Motor neuron (in vitro differentiated cells): ENCODE measurements around the gene CACNB4. TPM values are rescaled to one million over a fixed set of nuclear protein-coding genes. Genes with fewer than 3 reads are reported as not detected.

Source experiments
- ATAC-seq, 8 experiments: fragments of 200-7000 bp; cut with Tn5 transposase; replicated peaks in 6 of 8; 2 replicates each; pipeline ENCODE4 v1.8.0; 2021; ENCODE audit warnings: mild to moderate bottlenecking in 8 of 8, moderate library complexity in 8 of 8
- H3K27ac ChIP-seq, 2 donors: fragments of 250-450 bp; sonication (Bioruptor Pico); 2 replicates each; pipeline ENCODE4 v1.9.0; 2021; ENCODE audit warnings: antibody characterized with exemption in 2 of 2, mild to moderate bottlenecking in 2 of 2, moderate library complexity in 1 of 2
- H3K4me1 ChIP-seq, 2 donors: fragments of 250-450 bp; sonication (Bioruptor Pico); replicated peaks in 1 of 2; 2 replicates each; pipeline ENCODE4 v1.6.1; 2021; ENCODE audit warnings: antibody characterized with exemption in 2 of 2, mild to moderate bottlenecking in 2 of 2, moderate library complexity in 1 of 2
- H3K4me3 ChIP-seq, 5 donors: fragments of 250-450 bp; sonication (Bioruptor Pico); 2 replicates each; pipeline ENCODE4 v1.9.0; 2021; ENCODE audit warnings: antibody characterized with exemption in 5 of 5, mild to moderate bottlenecking in 5 of 5, moderate library complexity in 4 of 5
- WGBS, 10 experiments: fragments of 450-650 bp; shearing (Covaris generic); methylation state at CpG; one replicate each; pipeline ENCODE4 v1.0.0; 2022; 5-methylcytosine and 5-hydroxymethylcytosine counted together
- in situ Hi-C, 9 experiments: fragments of 400-800 bp; cut with MboI; loops; one replicate each; pipeline ENCODE4 v1.15.0; 2021; ENCODE audit warnings: low sequenced_read_pairs in 9 of 9, low pct_unique_long_range_greater_than_20kb in 2 of 9; ENCODE audit not compliant: unreplicated experiment in 9 of 9
- total RNA-seq, 8 experiments: library from RNA; unstranded; fragments of 300-600 nt; gene quantifications; 2 replicates each; pipeline versions ENCODE4 v1.2.3 to v1.2.4, GENCODE V29; 2022

CACNB4 gene
- total RNA-seq, 8 experiments from 2014 or later: 6.7 to 116 (median 19.0) TPM

DNA sequence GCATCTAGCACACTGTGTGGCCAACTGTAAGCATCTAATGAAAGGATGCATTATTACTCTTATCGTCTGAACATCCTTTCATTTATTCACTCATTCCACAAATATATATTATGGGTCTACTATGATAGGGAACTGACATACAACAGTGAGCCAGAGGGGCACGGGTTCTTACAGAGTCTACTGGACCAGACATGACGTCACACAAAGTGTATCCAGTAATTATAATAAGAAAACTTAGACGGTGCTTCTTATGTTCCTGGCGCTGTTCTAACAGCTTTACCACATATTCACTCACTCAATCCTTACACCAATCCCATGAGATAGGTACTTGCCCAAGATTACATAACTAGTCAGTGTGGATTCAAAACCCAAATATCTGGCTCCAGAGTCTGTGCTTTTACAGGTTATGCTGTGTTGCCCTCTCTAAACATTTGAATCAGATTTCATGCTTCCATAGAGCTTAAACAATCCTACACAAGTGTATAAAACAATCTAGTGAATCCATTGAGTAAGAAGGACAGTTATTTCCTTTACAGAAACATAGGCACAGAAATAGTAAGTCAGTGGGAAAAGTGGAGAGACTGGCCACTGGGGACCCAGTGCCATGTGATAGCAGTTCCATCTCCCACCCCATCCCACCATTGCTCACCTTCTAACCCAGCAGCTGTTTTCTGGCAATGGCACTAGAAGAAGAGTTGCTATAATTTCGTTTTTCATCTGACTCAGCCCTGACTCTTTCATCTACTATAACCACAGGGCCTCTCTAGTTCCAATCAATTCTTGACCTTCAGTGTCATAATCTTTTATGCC lies 246.4 kb downstream of the CACNB4 start:
- H3K27ac ChIP-seq: no peak overlapping the region
- WGBS, 10 experiments: 29 to 100% (median 80%) methylated on average over 1 to 6 of the region's 6 CpGs; no CpG with 5 or more reads in 1 of the 10 experiments
- in situ Hi-C loops: no loop called here
- peaks cover 3 to 6% of the 10 kb centered on the region in 2 donors for H3K4me1 ChIP-seq
- no peak overlapping the region for H3K4me3 ChIP-seq
- peak in 1 of 8 experiments; percentile 9 for ATAC-seq

DNA sequence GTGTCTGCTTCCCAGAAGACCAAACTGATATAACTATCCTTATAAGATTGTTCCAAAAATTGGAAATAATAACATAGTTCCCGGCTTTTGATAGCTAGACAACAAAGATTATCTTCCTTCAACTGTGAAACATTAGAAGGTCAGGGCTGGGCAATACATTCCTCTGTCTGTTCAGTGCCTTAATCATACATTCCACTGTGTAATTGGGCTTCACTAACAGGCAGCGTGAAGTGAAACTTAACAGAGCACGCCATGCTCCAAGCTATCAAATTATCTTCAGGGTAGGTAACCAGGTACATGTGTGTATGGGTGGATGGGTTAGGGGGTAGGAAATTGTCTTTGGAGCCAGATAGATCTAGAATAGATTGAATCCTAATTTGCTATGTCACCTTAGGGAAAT lies 247.1 kb downstream of the CACNB4 start:
- H3K4me1 ChIP-seq: peaks cover 3 to 6% of the 10 kb centered on the region in 2 donors
- H3K27ac ChIP-seq: no peak overlapping the region
- in situ Hi-C loops: no loop called here
- whole genome bisulfite sequencing, 10 experiments: 13 to 92% (median 78%) methylated on average over 1 to 3 of the region's 3 CpGs; no CpG with 5 or more reads in 5 of the 10 experiments
- peak in 1 of 8 experiments; percentile 71 for ATAC-seq
- no peak overlapping the region for H3K4me3 ChIP-seq

DNA sequence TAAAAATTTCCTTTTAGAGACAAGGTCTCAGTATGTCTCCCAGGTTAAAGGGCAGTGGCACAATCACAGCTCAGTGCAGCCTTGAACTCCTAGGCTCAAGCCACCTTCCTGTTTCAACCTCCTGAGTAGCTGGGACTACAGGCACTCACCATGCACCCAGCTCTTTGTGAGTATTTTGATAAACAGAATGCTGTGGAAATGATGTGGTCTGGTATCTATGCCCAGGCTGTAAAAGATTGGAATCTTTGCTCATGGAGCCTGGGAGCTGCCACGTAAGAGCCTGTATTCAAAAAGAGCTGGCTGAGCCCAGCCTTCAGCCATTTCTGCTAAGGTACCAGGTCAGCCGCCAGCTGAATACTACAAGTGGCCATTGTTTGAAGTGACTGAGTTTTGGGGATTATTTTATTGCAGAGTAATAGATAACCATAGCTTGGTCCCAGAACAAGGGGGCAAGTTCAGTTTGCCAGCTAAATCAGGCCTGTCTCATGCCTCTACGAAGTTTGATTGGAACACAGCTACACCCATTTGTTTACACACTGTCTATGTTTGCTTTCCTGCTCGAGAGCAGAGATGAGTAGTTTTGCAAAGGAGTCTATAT lies 249.3 kb downstream of the CACNB4 start:
- H3K4me1 ChIP-seq: peaks cover 3 to 6% of the 10 kb centered on the region in 2 donors
- peak in 2 of 8 experiments; percentile 38 to 59 for ATAC-seq
- WGBS, 10 experiments: 38 to 100% (median 80%) methylated on average over 1 to 4 of the region's 4 CpGs
- H3K4me3 ChIP-seq: no peak overlapping the region
- no peak overlapping the region for H3K27ac ChIP-seq
- in situ Hi-C loops: no loop called here

DNA sequence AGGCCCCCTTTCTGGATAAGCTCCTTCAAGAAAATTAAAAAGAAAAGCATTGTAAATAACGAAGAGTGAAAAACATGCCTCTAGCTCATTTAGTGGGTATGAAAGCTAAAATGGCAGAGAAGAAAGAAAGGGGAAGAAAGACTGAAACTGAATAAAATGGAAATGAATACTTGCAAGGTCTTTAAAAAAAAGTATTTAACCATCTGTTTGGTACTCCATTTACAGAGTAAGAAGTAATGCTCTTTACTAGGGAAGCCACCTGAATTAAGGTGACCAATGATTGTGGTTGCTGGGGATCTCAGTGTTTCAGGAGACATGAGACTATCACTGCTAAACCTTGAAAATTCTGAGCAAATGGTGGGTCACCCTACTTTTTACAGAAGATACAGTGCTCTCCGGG lies 253.0 kb downstream of the CACNB4 start:
- H3K27ac ChIP-seq: no peak overlapping the region
- H3K4me1 ChIP-seq: no peaks in the 10 kb centered on the region
- ATAC-seq: no peak
- WGBS, 10 experiments: 56 to 100% (median 92%) methylated on average over 1 to 2 of the region's 2 CpGs
- H3K4me3 ChIP-seq: no peak overlapping the region
- in situ Hi-C loops: no loop called here

GRCh38 chr2:151845481-151845880 lies 253.4 kb downstream of the CACNB4 start:
- in situ Hi-C loops: no loop called here
- 64 to 100% (median 83%) methylated on average over 1 to 4 of the region's 4 CpGs; no CpG with 5 or more reads in 1 of the 10 experiments for WGBS, 10 experiments

GRCh38 chr2:151844211-151844896 lies 254.5 kb downstream of the CACNB4 start:
- ATAC-seq: no peak
- H3K4me1 ChIP-seq: no peaks in the 10 kb centered on the region
- in situ Hi-C loops: no loop called here
- WGBS, 10 experiments: 38 to 100% (median 68%) methylated on average over 1 to 6 of the region's 6 CpGs
- H3K27ac ChIP-seq: no peak overlapping the region
- H3K4me3 ChIP-seq: no peak overlapping the region

More at GRCh38 chr2:151845481-151845880, 253.4 kb downstream of the CACNB4 start:
- no peaks in the 10 kb centered on the region for H3K4me1 ChIP-seq
- no peak overlapping the region for H3K4me3 ChIP-seq
- no peak for ATAC-seq
- H3K27ac ChIP-seq: no peak overlapping the region

GRCh38 chr2:151843691-151844061 lies 255.2 kb downstream of the CACNB4 start:
- H3K4me1 ChIP-seq: no peaks in the 10 kb centered on the region
- H3K4me3 ChIP-seq: no peak overlapping the region
- H3K27ac ChIP-seq: no peak overlapping the region
- in situ Hi-C loops: no loop called here
- WGBS, 10 experiments: 80 to 100% (median 100%) methylated on average over 1 of the region's 1 CpG; no CpG with 5 or more reads in 5 of the 10 experiments
- no peak for ATAC-seq

DNA sequence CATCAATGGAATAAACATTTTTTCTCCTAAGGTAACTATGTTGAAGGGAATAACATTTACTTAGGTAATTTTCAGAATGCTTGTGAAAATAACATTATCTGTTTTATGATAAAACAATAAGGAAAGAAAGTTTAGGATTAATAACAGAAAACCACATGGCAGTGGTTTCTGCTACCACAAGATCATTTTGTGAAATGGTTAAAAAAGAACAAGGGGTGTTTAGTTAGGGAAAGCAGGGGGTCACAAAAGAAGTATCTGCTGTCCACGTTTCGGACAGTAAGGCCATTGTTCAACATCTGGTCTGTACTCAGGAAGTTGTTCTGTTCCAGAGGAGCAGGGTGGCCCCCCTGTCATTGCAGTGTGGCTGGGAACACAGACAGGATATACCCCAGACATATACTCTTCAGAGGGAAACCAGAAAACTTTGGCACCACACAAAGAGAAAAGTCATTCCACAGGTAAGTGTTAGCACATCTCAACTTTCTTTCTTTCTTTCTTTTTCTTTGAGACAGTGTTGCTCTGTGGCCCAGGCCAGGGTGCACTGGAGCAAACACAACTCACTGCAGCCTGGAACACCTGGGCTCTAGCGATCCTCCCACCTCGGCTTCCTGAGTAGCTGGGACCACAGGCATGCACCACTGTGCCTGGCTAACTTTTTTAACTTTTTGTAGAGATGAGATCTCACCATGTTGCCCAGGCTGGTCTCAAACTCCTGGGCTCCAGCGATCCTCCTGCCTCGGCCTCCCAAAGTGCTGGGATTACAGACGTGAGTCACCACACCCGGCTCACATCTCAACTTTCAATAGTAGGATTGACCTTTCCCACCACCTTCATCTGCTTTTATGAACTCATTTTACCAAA lies 255.8 kb downstream of the CACNB4 start:
- no peak for ATAC-seq
- Histone ChIP-seq H3K4me3 (no peak overlapping the region), H3K4me1 (no peaks in the 10 kb centered on the region), H3K27ac (no peak overlapping the region)
- in situ Hi-C loops: no loop called here
- 10 to 83% (median 64%) methylated on average over 2 to 7 of the region's 8 CpGs; no CpG with 5 or more reads in 3 of the 10 experiments for WGBS, 10 experiments

DNA sequence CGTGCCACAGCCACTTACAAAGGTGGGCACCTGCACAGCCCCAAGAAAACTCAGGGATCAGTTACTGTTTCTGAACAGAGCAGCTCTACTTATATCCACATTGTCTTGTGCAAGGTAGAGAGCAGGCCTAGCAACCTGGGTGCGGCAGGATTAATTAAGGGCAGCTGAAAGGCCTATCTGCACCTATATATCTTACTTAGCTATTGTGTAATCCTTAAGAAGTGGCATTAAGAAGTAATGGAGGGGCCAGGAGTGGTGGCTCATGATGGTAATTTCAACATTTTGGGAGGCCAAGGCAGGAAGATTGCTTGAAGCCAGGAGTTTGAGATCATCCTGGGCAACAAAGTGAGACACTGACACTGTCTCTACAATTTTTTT lies 257.8 kb downstream of the CACNB4 start:
- in situ Hi-C loops: no loop called here
- H3K4me1 ChIP-seq: no peaks in the 10 kb centered on the region
- H3K4me3 ChIP-seq: no peak overlapping the region
- ATAC-seq: no peak
- H3K27ac ChIP-seq: no peak overlapping the region
- 70 to 100% (median 88%) methylated on average over 1 to 2 of the region's 2 CpGs; no CpG with 5 or more reads in 5 of the 10 experiments for WGBS, 10 experiments

- no peak overlapping the region for H3K27ac ChIP-seq
- WGBS, 10 experiments: 30 to 100% (median 80%) methylated on average over 1 to 4 of the region's 5 CpGs; no CpG with 5 or more reads in 1 of the 10 experiments
- in situ Hi-C loops: no loop called here
These were observed 258.4 kb downstream of the CACNB4 start for GRCh38 chr2:151840216-151841046.

GRCh38 chr2:151837926-151838325 lies 260.9 kb downstream of the CACNB4 start:
- 17 to 81% (median 57%) methylated on average over 1 to 3 of the region's 3 CpGs; no CpG with 5 or more reads in 1 of the 10 experiments for WGBS, 10 experiments
- Histone ChIP-seq H3K4me3 (no peak overlapping the region), H3K4me1 (no peaks in the 10 kb centered on the region), H3K27ac (no peak overlapping the region)
- in situ Hi-C loops: no loop called here
- ATAC-seq: no peak

More at GRCh38 chr2:151840216-151841046, 258.4 kb downstream of the CACNB4 start:
- ATAC-seq: peak in 6 of 8 experiments; percentile 47 to 94 (median 62)
- Histone ChIP-seq H3K4me1 (no peaks in the 10 kb centered on the region), H3K4me3 (no peak overlapping the region)

- in situ Hi-C loops: no loop called here
- no peak overlapping the region for H3K27ac ChIP-seq
- WGBS, 10 experiments: 83 to 100% (median 94%) methylated on average over 2 to 3 of the region's 3 CpGs; no CpG with 5 or more reads in 2 of the 10 experiments
- ATAC-seq: no peak
- no peaks in the 10 kb centered on the region for H3K4me1 ChIP-seq
- no peak overlapping the region for H3K4me3 ChIP-seq
These were observed 264.9 kb downstream of the CACNB4 start for GRCh38 chr2:151833984-151834383.
